Mesenchymal stem cell (in vitro differentiated cells and primary cell): ENCODE measurements around the gene COL4A1.

Experiments
- DNase-seq: peaks from one replicate; pipeline ENCODE4 v3.0.0-alpha.2; 2013
- H2AFZ ChIP-seq: one replicate; pipeline ENCODE4 v1.6.1; 2013; ENCODE audit warnings: low read depth, mild to moderate bottlenecking, control low read depth, inconsistent platforms, low read length, moderate library complexity
- H2AK5ac ChIP-seq: 2 replicates; pipeline ENCODE4 v1.6.1; 2013; ENCODE audit warnings: low read length, moderate library complexity, mild to moderate bottlenecking, inconsistent platforms; ENCODE audit not compliant: severe bottlenecking
- H2BK120ac ChIP-seq: one replicate; pipeline ENCODE4 v1.6.1; 2013; ENCODE audit warnings: low read depth, mild to moderate bottlenecking, inconsistent platforms, low read length, moderate library complexity
- H2BK12ac ChIP-seq, 2 experiments: one replicate each; pipeline ENCODE4 v1.6.1; 2013; ENCODE audit warnings: inconsistent platforms in 2 of 2, low read length in 2 of 2, mild to moderate bottlenecking in 2 of 2, moderate library complexity in 2 of 2, control low read depth in 1 of 2
- H2BK15ac ChIP-seq: one replicate; pipeline ENCODE4 v1.6.1; 2013; ENCODE audit warnings: mild to moderate bottlenecking, low read depth, inconsistent platforms; ENCODE audit not compliant: poor library complexity, severe bottlenecking
- H2BK5ac ChIP-seq: 2 replicates; pipeline ENCODE4 v1.6.1; 2013; ENCODE audit warnings: low read depth, mild to moderate bottlenecking, low read length, control low read depth, inconsistent platforms; ENCODE audit not compliant: poor library complexity, severe bottlenecking
- H3K14ac ChIP-seq, 2 experiments: one replicate each; pipeline ENCODE4 v1.6.1; 2013; ENCODE audit warnings: inconsistent platforms in 2 of 2, low read length in 2 of 2, control low read depth in 1 of 2, mild to moderate bottlenecking in 1 of 2, moderate library complexity in 1 of 2
- H3K18ac ChIP-seq, 2 experiments: one replicate each; pipeline ENCODE4 v1.6.1; 2013; ENCODE audit warnings: inconsistent platforms in 2 of 2, low read length in 2 of 2, control low read depth in 1 of 2, low read depth in 1 of 2, mild to moderate bottlenecking in 1 of 2
- H3K23ac ChIP-seq, 2 experiments: one replicate each; pipeline ENCODE4 v1.6.1; 2013; ENCODE audit warnings: inconsistent platforms in 2 of 2, low read length in 2 of 2, mild to moderate bottlenecking in 2 of 2, moderate library complexity in 2 of 2, control low read depth in 1 of 2
- H3K27ac ChIP-seq: 2 replicates; pipeline ENCODE4 v1.5.1; 2013; ENCODE audit warnings: mild to moderate bottlenecking, moderate library complexity, low read length, control low read depth, inconsistent platforms; ENCODE audit not compliant: poor library complexity, severe bottlenecking
- H3K27me3 ChIP-seq, 2 experiments: 2 replicates each; pipeline versions ENCODE4 v1.6.1 to v1.7.0; 2013; ENCODE audit warnings: low read length in 2 of 2, mild to moderate bottlenecking in 2 of 2, moderate library complexity in 2 of 2, control low read depth in 1 of 2, inconsistent platforms in 1 of 2; ENCODE audit not compliant: control insufficient read depth in 1 of 2, insufficient read depth in 1 of 2
- H3K36me3 ChIP-seq, 2 experiments: 2 replicates each; pipeline versions ENCODE4 v1.6.1 to v1.7.0; 2013; ENCODE audit warnings: low read length in 2 of 2, control low read depth in 1 of 2, inconsistent platforms in 1 of 2, low read depth in 1 of 2, mild to moderate bottlenecking in 1 of 2; ENCODE audit not compliant: insufficient read depth in 2 of 2, control insufficient read depth in 1 of 2
- H3K4ac ChIP-seq, 2 experiments: one replicate each; pipeline ENCODE4 v1.6.1; 2013; ENCODE audit warnings: inconsistent platforms in 2 of 2, low read length in 2 of 2, mild to moderate bottlenecking in 2 of 2, moderate library complexity in 2 of 2, control low read depth in 1 of 2, low read depth in 1 of 2
- H3K4me1 ChIP-seq: 2 replicates; pipeline ENCODE4 v1.6.1; 2013; ENCODE audit warnings: low read depth, low read length, control low read depth; ENCODE audit not compliant: control insufficient read depth, insufficient read depth
- H3K4me2 ChIP-seq: 2 replicates; pipeline ENCODE4 v1.6.1; 2013; ENCODE audit warnings: low read length, mild to moderate bottlenecking, inconsistent platforms; ENCODE audit not compliant: poor library complexity, severe bottlenecking
- H3K4me3 ChIP-seq, 2 experiments: 2 replicates each; pipeline versions ENCODE4 v1.5.1 to v1.7.0; 2013; ENCODE audit warnings: low read length in 2 of 2, mild to moderate bottlenecking in 2 of 2, control low read depth in 1 of 2, low read depth in 1 of 2; ENCODE audit not compliant: insufficient read depth in 1 of 2
- H3K79me1 ChIP-seq: replicated peaks from 2 replicates; pipeline ENCODE4 v1.6.1; 2013; ENCODE audit warnings: mild to moderate bottlenecking, control low read depth, low read length, inconsistent platforms; ENCODE audit not compliant: poor library complexity, severe bottlenecking
- H3K9ac ChIP-seq: 2 replicates; pipeline ENCODE4 v1.7.0; 2013; ENCODE audit warnings: mild to moderate bottlenecking, low read length, moderate library complexity
- H3K9me3 ChIP-seq: 2 replicates; pipeline ENCODE4 v1.7.0; 2013; ENCODE audit warnings: mild to moderate bottlenecking, low read length; ENCODE audit not compliant: control insufficient read depth
- H4K8ac ChIP-seq: one replicate; pipeline ENCODE4 v1.6.1; 2013; ENCODE audit warnings: inconsistent platforms, mild to moderate bottlenecking, low read length, moderate library complexity
- H4K91ac ChIP-seq: one replicate; pipeline ENCODE4 v1.6.1; 2013; ENCODE audit warnings: mild to moderate bottlenecking, low read length, inconsistent platforms
- WGBS: methylation state at CpG from one replicate; pipeline ENCODE4 v1.1.7; 2013; ENCODE audit warnings: mixed read lengths; 5-methylcytosine and 5-hydroxymethylcytosine counted together

Gene COL4A1

GRCh38 chr13:110131424-110131823 is 175.5 kb downstream of the COL4A1 start:
- H3K4me3 ChIP-seq: no peak overlapping the region
- peak overlapping the region; percentile 44 for H4K91ac ChIP-seq
- no peak overlapping the region for H2AFZ ChIP-seq
- no peak overlapping the region for H3K4me2 ChIP-seq
- no peak overlapping the region for H3K14ac ChIP-seq
- no peak overlapping the region for H3K9ac ChIP-seq
- DNase-seq: no peak
- H2BK120ac ChIP-seq: no peak overlapping the region
- peak overlapping the region; percentile 33 for H2BK15ac ChIP-seq
- no peak overlapping the region for H2BK5ac ChIP-seq
- H2BK12ac ChIP-seq: no peak overlapping the region
- no peak overlapping the region for H4K8ac ChIP-seq
- 93% methylated on average over 11 of the region's 11 CpGs for WGBS
- no peaks in the 10 kb centered on the region for H3K79me1 ChIP-seq
- no peak overlapping the region for H2AK5ac ChIP-seq
- peaks cover 0 to 2% of the 10 kb centered on the region in 2 experiments for H3K36me3 ChIP-seq
- no peak overlapping the region for H3K27ac ChIP-seq
- peak overlapping the region in 1 of 2 experiments; percentile 27 for H3K18ac ChIP-seq
- H3K4ac ChIP-seq: no peak overlapping the region
- peaks cover 13% of the 10 kb centered on the region for H3K4me1 ChIP-seq
- peaks cover 0 to 2% of the 10 kb centered on the region in 2 experiments for H3K27me3 ChIP-seq
- no peak overlapping the region for H3K23ac ChIP-seq
- no peaks in the 10 kb centered on the region for H3K9me3 ChIP-seq

- no peak overlapping the region for H2BK15ac ChIP-seq
- H3K79me1 ChIP-seq: no peaks in the 10 kb centered on the region
- 92% methylated on average over 3 of the region's 3 CpGs for WGBS
- no peak overlapping the region for H3K4ac ChIP-seq
- peaks cover 0 to 2% of the 10 kb centered on the region in 2 experiments for H3K36me3 ChIP-seq
- no peak overlapping the region for H4K8ac ChIP-seq
- H3K4me3 ChIP-seq: no peak overlapping the region
- H2BK5ac ChIP-seq: no peak overlapping the region
- no peak overlapping the region for H4K91ac ChIP-seq
- H2AFZ ChIP-seq: no peak overlapping the region
- H3K23ac ChIP-seq: no peak overlapping the region
- no peak overlapping the region for H2BK120ac ChIP-seq
- no peak overlapping the region for H3K27ac ChIP-seq
- no peak overlapping the region for H3K9ac ChIP-seq
- no peaks in the 10 kb centered on the region for H3K9me3 ChIP-seq
- H3K18ac ChIP-seq: no peak overlapping the region
- peaks cover 21% of the 10 kb centered on the region for H3K4me1 ChIP-seq
- no peak overlapping the region for H2BK12ac ChIP-seq
- no peak for DNase-seq
- H3K4me2 ChIP-seq: no peak overlapping the region
- no peak overlapping the region for H3K14ac ChIP-seq
- H3K27me3 ChIP-seq: no peaks in the 10 kb centered on the region
- no peak overlapping the region for H2AK5ac ChIP-seq
Measured at GRCh38 chr13:110130431-110130830, 176.5 kb downstream of the COL4A1 start.

GRCh38 chr13:110129539-110130186 is 177.3 kb downstream of the COL4A1 start:
- DNase-seq: no peak
- Histone ChIP-seq H2BK12ac (peak overlapping the region in 1 of 2 experiments; percentile 24), H2BK5ac (no peak overlapping the region), H3K4me1 (peaks cover 22% of the 10 kb centered on the region), H3K14ac (no peak overlapping the region), H3K23ac (no peak overlapping the region), H3K4ac (peak overlapping the region in 1 of 2 experiments; percentile 42), H3K36me3 (peaks cover 0 to 2% of the 10 kb centered on the region in 2 experiments), H3K79me1 (no peaks in the 10 kb centered on the region), H2BK15ac (peak overlapping the region; percentile 54), H2BK120ac (no peak overlapping the region), H2AK5ac (no peak overlapping the region), H3K27ac (no peak overlapping the region), H3K27me3 (no peaks in the 10 kb centered on the region), H4K8ac (peak overlapping the region; percentile 27), H3K4me2 (no peak overlapping the region), H3K9ac (no peak overlapping the region), H3K9me3 (no peaks in the 10 kb centered on the region), H3K4me3 (peak overlapping the region in 1 of 2 experiments; percentile 2), H2AFZ (no peak overlapping the region), H3K18ac (peak overlapping the region; percentile 3 to 19), H4K91ac (peak overlapping the region; percentile 12)
- 89% methylated on average over 12 of the region's 14 CpGs for WGBS

DNA sequence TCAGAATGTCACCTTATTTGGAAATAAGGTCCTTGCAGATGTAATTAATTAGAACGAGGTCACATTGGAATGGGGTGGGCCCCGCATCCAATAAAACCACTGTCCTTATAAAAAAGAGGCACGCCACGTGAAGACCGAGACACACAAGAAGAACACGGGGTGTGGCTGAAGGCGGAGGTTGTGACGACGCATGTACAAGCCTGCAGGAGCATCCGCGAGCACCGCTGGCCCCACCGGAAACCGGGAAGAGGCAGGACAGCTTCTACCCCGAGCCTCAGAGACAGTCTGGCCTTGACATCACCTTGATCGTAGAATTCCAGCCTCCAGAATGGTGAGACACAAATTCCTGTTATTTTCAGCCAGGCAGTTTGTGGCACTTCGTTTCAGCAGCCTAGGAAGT is 177.9 kb downstream of the COL4A1 start:
- H4K8ac ChIP-seq: no peak overlapping the region
- DNase-seq: no peak
- no peak overlapping the region for H3K4me2 ChIP-seq
- peak overlapping the region; percentile 52 for H2BK15ac ChIP-seq
- no peak overlapping the region for H3K27ac ChIP-seq
- no peaks in the 10 kb centered on the region for H3K79me1 ChIP-seq
- H3K4ac ChIP-seq: no peak overlapping the region
- peaks cover 0 to 2% of the 10 kb centered on the region in 2 experiments for H3K36me3 ChIP-seq
- no peak overlapping the region for H2BK5ac ChIP-seq
- no peak overlapping the region for H3K23ac ChIP-seq
- no peaks in the 10 kb centered on the region for H3K9me3 ChIP-seq
- no peak overlapping the region for H2AFZ ChIP-seq
- no peak overlapping the region for H3K9ac ChIP-seq
- H2BK12ac ChIP-seq: no peak overlapping the region
- peak overlapping the region; percentile 64 for H2AK5ac ChIP-seq
- H3K27me3 ChIP-seq: no peaks in the 10 kb centered on the region
- no peak overlapping the region for H2BK120ac ChIP-seq
- H3K4me1 ChIP-seq: peaks cover 22% of the 10 kb centered on the region
- H3K4me3 ChIP-seq: no peak overlapping the region
- 97% methylated on average over 17 of the region's 17 CpGs for WGBS
- no peak overlapping the region for H3K14ac ChIP-seq
- peak overlapping the region in 1 of 2 experiments; percentile 19 for H3K18ac ChIP-seq
- no peak overlapping the region for H4K91ac ChIP-seq
